ENCODE data around the gene ABHD12.

DNA sequence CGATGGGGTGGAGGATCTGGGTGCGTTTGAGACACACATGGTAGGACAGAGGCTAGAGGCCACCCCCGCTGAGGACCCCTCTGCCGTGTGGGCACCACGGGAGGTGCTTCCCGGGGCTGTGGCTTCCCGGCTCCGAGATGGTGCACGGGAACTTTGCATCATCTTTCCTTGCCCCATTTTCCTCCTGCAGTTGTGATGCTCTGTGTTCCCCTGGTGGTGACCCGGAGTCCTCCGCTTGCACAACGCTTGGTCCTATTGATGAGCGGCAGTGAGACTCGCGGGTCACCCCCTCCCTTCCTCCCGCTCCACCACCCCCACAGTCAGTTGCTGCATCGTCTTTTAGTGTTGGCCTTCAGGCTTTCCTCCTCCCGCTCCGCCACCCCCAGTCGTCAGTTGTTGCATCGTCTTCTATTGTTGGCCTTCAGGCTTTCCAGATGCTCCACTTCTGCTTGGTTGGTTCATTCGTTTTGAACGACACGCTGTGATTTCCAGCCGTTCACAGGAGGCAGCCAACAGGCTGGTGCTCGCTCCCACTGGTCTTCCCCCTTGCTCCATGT is 105.5 kb downstream of the ABHD12 start:
- TF ChIP-seq, protein P1, sequence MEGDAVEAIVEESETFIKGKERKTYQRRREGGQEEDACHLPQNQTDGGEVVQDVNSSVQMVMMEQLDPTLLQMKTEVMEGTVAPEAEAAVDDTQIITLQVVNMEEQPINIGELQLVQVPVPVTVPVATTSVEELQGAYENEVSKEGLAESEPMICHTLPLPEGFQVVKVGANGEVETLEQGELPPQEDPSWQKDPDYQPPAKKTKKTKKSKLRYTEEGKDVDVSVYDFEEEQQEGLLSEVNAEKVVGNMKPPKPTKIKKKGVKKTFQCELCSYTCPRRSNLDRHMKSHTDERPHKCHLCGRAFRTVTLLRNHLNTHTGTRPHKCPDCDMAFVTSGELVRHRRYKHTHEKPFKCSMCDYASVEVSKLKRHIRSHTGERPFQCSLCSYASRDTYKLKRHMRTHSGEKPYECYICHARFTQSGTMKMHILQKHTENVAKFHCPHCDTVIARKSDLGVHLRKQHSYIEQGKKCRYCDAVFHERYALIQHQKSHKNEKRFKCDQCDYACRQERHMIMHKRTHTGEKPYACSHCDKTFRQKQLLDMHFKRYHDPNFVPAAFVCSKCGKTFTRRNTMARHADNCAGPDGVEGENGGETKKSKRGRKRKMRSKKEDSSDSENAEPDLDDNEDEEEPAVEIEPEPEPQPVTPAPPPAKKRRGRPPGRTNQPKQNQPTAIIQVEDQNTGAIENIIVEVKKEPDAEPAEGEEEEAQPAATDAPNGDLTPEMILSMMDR (IDR thresholded peaks at IDR 0.05; ENCODE audit: insufficient read depth, low read length, poor library complexity, severe bottlenecking), result no peak
- TF ChIP-seq EZH2phosphoT487 (conservative IDR thresholded peaks at IDR 0.05; ENCODE audit: low read length), result no peak

Data from SU-DHL-6 (cell line).